ENCODE data around the gene HDAC9.

The HDAC9 gene

DNA sequence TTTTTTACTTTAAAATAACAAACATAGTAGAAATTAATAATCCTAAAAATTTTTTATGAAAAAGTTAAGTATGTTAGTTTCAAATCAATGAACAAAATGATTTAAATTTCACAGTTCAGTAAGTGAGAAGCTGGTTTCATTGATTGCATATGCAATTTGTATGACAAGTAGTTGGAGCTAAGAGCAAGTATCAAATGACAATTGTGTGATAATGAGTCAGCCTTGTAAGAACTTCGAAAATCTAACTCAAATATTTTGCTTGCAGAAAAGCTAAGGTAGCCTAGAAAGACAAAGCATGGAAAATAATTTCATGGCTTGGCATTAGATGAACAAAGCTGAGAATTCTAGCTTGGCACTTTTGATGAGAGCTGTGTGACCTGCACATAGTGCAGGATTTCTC is 111.5 kb downstream of the HDAC9 start:
- no peak for DNase-seq

DNA sequence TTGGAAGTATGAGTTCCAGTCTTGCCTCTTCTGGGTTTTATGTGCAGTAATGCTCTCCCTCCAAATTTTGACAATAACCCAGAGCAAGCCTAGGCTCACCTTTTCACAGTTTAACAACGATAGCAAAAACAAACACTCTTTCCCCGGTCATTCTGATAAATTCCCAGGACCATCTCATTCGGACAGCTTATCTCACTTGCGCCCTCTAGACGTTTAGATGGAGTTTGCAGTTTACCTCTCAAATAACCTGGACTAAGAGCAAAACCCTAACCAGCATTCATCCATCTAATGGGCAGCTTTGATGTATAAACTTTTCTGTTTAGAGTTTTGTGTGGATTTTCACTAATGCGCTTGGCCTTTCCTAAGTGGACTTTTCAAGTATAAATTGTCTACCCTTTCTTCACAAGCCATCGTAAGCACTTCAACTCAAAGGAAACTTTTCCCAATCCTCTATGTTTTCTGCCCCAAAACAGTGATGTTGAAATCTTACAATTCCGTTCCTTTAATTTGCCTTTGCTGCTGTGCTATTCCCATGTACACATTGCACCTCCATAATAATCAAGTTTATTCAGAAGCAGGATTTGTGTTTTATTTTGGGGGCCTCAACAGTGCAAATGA is 114.9 kb downstream of the HDAC9 start:
- DNase-seq = no peak

DNA sequence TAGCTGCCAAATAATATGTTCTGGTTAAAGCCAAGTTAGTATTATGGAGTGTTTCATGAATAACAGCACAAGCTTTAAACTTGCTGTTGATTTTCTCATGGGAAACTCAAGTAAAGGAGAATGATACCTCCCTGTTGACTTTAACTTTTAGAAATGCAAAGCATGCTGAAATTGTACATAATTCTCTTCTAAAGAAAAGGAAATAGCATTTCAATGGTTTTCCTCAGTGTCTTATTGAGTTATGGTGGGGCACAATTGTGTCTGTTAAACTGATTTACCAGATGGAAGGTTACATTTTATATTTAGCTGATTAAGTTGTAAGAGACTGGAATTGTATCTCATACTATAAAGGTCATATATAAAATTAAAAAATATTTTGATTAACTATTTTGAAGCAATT is 119.3 kb downstream of the HDAC9 start:
- DNase-seq = no peak

DNA sequence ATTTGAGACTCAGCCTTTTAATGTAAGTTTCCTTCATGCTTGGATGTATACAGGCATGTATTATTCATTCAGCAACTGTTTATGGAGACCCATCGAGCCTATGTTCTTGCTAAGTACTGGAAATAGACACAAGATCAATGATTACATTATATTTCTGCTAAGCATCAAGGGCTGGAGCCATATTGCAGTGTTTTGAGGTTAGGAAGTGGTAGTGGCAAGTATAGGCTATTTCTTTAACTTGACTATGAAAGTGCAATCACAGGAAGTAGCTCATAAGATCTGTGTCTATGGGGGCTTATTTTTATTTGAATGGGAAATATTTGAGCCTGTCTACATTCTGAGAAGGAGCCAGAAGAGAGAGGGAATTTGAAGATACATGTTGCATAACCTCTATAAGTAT is 123.8 kb downstream of the HDAC9 start:
- DNase-seq = no peak

DNA sequence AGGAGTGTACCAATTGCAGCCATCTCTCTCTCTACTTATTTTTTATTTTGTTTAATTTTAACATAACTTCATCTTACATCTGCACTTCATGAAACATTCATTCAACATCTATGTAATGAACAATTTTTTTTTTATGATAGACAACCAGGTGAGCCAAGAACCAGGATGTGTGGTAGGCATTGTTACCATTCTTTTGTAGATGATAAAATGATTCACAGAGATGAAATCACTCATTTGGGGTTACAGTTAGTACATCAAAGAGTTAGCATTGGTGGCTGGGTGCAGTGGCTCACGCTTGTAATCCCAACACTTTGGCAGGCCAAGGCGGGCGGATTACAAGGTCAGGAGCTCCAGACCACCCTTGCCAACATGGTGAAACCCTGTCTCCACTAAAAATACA is 127.8 kb downstream of the HDAC9 start:
- DNase-seq = no peak

DNA sequence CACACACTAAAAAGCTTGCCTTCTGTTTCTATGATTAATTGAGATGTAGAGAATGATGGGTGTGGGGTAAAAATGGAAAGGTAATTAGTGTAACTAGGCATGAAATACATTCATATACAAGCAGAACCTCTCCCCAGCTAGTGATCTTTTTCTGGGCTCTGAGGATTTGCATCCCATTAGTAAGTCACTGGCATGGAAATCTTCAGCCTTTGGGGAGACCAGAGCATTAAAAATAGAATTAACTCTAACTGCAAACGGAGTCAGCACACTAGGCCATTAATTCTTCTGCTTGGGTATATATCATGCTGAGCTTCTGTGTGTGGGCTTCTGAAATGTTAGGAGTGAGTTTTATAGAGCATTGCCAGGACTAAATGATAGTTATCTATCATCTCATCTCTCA is 128.9 kb downstream of the HDAC9 start:
- DNase-seq = no peak

DNA sequence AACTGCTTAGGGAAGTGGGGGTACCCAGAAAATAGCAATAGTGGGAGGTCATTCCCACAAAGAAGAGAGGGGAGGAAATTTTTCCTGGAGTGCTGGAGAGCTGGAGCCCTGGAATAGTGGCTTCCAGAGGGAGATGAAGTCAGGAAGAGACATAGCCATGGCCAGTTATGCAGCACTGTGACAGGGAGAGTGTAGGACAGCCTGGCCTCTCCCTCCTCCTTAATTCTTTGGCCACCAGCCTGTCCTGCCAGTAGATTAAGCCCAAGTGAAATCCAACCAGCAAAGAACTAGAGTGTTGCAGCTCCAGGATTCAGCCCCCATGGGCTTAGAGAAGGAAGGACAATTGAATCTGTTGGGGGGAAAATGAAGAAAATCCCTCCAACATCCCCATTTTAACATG is 130.5 kb downstream of the HDAC9 start:
- DNase-seq = no peak

DNA sequence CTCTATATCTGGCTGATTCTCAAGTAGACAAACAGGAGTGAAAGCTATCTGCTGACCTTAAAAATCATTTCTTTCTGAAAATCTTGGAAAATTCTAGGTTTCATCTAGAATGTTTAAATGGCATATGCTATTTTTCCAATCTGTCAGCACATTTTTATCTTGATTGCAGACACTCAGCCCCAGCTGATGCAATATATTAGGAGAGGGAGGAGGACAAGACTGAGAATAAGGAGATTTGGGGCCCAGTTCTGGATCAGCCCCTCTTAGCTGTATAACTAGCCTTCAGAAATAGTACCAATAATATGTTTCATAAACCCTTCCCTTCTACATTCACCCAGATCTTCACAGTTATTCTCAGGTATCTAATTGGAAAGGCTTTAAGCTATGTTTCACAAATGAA is 131.2 kb downstream of the HDAC9 start:
- no peak for DNase-seq

DNA sequence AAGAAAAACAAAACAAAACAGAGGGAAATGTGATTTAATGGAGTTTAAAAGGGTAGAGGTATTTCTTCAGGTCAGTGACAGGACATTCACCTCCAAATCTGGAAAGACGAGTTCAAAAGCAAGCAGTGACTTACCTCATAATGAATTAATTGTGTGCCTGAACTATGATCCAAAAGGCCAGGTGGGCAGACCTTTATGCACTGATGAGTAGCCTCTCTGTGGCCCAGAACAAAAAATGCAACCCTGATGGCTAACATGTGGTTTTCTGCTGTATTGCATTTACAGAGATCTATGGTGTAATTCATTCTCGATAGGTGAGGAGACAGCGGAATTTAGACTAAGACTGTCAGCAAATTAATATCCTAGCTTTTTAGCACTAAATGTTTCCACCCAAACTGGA is 142.0 kb downstream of the HDAC9 start:
- DNase-seq = no peak

DNA sequence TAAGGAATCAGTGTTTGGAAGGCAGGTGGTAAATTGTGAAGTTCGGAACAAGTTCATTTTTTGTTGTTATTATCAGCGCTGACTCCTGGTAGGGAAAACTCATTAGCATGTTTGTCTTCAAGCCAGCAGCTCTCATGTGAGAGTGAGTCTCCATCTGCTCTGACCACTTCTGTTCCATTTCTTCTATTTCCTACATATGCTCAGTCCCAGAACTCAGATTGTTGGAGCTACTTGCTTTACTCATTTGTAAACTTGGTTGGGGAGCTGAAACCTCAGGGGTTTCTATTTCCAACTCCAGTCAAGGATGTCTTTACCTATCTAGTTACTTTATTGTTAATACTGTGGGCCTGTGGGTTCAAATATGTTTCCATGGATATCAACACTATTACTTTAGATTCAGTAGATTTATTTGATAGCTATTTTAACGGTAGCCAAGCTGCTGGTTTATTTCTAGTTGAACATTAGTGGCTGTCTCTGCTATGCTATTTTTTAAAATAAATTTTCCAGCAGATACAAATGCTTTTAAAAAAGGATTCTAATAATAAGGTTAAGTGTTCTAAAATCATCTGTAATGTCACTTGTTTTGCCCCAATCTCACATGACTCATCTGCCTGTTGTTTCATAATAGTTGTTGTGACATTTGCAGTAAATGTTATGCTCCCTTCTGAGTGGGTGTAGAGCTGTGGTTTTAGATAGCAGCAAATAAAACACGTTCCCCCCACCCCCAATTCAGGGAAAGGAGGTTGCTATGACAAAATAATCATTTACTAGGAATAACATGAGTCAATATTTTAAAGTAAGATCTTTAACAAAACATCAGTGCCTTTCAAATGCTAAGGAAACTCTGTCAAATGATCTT is 143.3 kb downstream of the HDAC9 start:
- peak in 1 of 2 experiments; percentile 1 for DNase-seq

DNA sequence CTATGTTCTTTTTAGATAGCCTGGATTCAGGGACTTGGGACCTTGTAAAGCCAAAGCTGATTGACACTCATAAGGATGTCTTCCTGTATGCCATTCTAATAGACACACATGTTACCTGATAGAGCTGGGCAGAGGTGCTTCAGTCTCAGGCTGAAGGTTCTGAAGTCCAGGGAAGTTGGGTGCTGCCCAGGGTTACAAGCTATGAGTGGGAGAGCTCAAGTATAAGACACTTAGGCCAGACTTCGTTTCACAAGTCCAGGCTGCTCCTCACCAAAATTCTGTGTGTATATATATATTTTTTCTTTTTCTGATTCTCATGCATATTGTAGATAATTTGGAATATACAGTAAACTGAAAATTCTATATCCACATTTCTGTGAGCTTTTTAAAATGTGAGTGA is 144.2 kb downstream of the HDAC9 start:
- no peak for DNase-seq

DNA sequence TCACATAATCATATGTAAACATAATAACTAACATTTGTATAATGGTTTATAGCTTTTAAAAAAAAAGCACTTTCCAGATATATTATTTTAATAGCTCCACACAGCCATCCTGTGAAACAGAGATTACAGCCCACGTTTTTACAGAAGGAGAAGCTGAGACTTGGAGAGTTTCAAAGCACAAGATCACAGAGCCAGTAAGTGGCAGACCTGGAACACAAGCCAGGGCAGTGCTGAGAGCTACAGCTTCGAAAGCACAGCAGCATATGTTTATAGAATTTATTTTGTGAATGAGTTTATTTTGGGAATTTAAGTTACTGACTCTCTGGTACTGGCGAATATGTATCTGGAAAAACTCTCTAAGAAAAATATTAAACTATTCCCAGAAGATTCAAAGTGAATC is 149.4 kb downstream of the HDAC9 start:
- no peak for DNase-seq

DNA sequence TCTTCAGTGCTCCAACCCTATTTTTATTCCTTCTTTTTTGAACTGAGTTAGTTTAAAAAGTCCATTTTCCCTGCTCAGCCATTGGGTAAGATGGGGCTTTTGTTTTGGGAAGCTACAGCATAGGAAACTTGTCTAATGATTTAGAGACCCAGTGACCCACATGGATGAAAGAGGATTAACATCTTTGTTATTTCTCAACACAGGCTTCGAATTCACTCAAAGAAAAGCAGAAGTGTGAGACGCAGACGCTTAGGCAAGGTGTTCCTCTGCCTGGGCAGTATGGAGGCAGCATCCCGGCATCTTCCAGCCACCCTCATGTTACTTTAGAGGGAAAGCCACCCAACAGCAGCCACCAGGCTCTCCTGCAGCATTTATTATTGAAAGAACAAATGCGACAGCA is 152.0 kb downstream of the HDAC9 start:
- DNase-seq = no peak

DNA sequence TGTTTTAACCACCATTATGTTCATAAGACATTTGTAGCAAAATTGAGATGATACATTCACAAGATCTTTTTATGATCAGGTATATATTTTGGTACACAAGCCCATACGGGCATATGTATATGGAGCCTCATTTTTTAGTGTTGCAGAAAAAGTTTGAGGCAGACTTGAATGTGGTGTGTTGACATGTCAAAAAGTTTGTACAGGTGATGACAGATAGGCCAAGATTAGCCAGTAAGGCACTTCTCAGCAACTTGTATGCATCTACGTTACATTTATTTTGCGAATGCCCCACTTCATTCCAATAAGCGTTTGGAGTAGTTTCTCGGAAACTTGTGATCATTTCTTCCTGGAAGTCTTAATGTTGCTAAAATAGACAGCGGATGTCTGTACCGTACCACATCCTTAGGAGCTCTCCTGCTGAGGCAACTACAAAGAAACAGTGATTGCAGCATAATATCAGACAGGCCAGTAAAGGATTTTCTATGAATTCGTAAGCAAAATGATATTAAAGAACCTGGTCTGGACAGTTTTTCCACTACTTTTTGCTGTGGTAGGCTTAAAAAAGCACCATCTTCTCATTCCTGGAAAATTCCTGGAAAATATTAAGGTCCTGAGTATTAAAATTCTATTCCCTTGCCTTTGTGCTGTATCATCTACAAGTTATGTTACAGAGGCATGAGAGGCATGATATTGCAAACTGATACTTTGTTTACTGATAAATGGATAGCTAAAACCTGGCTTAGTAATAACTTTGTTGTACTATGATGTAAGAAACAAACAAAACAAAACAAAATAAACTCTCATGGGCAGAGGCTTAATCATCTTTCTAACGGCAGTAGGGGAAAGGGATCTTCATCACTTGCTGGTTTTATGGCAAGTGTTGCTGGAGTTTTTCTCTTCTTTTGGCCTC is 153.6 kb downstream of the HDAC9 start:
- no peak for DNase-seq

DNA sequence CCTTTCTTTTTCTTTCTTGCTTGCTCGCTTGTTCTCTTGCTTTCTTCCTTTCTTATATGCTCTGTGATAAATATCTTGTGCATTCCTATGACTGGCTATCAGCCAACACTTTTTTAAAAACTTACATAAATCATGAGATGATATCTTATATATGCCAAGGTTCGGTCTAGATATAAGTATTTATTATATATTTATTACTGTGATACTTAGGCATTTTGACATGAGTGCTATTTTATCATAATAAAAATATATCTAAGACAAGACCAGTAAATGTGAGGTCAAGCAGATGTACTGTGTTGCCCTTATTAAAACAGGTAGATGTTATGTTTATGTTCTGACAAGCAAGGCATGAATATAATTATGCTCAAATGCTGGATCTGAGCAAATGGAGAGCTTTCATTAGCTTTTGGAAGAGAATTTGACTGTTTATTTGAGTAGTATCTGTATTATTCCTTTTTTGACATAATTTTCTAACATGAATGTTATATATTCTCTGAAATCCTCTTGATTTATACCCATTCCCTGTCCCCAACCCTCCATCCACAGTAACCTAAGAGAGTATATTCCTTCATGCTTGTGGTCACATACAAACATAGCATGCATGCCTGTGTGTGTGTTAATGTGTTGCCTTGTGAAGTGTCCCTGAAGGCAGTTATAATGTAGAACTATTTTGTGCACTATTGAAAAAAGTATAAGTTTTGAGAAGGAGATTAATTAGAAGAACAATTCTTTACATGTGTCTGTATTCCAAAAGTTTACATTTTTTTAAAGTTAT is 158.0 kb downstream of the HDAC9 start:
- no peak for DNase-seq

DNA sequence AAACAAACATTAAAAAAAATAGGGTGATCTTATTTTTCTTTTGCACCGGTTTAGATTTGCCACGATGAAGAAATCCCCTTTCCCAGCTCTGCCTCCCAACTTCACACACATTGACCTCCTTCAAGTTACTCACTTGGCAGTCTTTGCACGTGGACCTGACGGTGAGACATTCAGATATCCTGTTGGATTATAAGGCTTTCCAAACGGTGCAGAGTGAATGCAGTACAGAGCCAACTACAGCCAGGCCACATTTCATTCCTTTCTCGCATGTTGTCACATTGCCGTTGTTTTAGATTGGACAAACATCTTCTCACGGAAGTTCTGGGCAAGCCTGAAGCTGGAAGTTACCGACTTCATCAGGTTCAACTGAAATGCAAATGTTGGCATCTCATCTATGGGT is 159.2 kb downstream of the HDAC9 start:
- no peak for DNase-seq

DNA sequence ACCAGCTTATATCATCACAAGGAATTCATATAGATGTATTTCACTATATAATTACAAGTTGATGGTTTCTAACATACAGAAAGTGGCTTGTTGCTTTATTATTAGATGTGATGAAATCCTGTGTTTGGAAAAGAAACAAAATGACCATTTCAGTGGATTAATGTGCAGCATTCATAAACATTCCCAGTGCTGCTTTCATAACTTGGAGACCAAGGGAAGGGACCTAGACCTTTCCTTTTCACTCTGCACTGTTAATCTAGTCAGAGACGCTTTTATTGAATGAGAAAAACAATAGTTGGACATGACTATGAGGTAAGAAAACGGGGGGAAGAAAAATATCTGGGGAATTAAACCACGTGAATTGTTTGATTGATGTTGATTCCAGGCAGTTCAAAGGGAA is 160.0 kb downstream of the HDAC9 start:
- DNase-seq = no peak

DNA sequence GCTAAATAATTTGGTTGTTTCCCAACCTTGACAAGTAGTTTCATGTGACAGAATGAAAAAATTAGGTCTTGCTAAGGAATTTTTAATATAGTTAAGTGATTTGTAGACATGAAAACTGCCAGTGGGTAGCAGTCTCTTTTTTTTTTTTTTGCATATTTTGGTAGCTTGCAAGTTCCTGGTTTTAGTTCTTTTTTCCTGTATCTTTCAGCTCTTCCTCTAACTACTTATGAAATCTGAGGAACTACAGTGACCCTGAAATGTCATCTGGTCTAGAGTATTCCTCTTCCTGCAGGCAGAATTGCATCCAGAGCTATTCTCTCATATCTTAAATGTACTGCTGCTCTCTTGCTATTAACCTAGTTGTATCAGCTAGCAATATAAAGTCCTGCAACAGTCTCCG is 160.4 kb downstream of the HDAC9 start:
- no peak for DNase-seq

DNA sequence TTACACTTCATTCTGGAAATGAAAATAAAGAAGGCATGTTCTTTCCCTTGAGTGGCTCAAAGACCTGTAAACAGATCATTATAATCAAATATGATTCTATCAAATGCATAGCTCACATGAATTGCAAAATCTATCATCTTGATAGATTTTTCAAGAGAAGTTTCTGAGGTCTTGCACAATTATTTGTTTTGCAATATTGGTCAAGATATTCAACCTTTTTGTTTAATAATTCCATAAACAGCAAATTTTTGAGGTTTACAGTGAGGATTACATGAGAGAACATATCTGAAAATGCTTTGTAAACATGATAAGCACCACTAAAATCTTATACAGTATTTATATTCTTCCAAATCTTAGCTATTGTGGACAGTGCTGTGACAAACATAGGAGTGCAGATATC is 160.8 kb downstream of the HDAC9 start:
- no peak for DNase-seq

DNA sequence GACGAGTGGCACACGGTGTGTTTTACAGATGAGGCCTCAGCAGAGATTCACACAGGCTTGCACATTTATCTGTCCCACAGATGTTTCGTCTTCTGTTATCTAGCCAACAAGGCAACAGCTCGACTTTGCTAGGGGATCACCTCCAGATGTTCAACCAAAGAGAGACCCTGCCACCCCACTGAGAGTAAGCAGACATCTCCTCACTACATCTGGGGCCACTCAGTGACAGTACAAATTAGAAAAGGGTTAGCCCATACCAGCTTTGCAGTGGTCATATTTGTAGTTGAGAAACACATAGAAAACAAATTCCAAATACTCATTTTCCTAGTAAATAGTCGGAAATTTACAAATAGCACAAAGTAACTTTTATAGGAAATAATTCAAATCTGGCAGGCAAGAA is 164.2 kb downstream of the HDAC9 start:
- no peak for DNase-seq

DNA sequence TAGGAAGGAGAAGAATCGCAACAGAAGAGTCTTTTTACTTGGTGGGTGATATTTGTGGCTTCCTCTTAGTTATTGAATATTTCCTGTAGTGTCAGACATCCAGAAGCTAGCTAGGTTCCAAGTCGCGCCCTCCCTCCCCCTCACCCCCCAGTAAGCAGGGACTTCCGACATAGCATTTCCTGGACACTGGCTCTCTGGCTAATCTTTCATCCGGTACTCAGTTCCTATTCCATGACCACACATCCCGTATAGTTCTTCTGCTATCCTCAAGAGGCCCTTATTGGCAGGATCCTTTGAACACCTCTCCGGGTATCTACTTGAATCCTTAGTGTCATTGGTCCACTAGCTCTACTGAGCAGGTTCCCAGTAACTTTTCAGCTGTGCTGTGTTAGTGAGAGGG is 167.8 kb downstream of the HDAC9 start:
- no peak for DNase-seq

DNA sequence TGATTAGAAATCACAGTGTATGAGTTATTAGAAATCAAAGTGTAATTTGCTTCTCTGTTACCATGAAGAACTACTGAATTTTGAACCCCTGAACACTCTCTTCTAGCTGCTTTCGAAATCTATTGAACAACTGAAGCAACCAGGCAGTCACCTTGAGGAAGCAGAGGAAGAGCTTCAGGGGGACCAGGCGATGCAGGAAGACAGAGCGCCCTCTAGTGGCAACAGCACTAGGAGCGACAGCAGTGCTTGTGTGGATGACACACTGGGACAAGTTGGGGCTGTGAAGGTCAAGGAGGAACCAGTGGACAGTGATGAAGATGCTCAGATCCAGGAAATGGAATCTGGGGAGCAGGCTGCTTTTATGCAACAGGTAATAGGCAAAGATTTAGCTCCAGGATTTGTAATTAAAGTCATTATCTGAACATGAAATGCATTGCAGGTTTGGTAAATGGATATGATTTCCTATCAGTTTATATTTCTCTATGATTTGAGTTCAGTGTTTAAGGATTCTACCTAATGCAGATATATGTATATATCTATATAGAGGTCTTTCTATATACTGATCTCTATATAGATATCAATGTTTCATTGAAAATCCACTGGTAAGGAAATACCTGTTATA is 170.7 kb downstream of the HDAC9 start:
- DNase-seq = peak; percentile 24 to 28
